Stromal cell of bone marrow (primary cell): ENCODE measurements around the gene STARD10.
"Not testable (repeated sequence)": the region's sequence is repeated elsewhere in the genome, so short reads cannot be mapped to it uniquely, and the experiment has no call there.

Experiments
- DNase-seq: peaks from one replicate; pipeline ENCODE4 v3.0.0-alpha.2; 2012; ENCODE audit warnings: low read depth

STARD10 gene

DNA sequence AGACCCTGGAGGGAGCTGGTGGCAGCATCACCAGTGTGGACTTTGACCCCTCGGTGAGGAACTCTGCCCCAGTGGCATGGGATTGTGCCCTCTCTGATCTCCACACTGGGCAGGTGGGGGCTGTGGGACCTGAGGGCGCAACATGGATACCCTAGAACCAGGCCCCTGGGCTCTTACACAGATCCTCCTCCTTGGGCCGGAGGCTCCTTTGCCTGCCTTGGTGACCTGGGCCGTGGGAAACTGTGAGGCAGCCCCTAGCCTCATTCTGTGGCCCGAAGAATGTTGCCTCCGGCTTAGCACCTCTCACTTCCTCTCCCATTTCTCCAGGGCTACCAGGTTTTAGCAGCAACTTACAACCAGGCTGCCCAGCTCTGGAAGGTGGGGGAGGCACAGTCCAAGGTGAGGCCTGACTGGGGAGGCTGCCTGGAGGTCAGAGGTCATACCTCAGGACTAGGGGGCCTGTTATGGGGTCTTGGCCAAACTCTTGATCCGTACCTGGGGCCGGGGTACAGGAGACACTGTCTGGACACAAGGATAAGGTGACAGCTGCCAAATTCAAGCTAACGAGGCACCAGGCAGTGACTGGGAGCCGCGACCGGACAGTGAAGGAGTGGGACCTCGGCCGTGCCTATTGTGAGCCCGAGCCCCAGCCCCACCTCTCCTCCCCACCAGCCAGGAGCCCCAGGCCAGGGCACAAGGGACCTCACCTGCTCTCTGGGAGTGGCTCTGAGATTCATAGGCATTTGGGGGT, 32.5 kb upstream of the STARD10 start:
- DNase-seq, result no peak

DNA sequence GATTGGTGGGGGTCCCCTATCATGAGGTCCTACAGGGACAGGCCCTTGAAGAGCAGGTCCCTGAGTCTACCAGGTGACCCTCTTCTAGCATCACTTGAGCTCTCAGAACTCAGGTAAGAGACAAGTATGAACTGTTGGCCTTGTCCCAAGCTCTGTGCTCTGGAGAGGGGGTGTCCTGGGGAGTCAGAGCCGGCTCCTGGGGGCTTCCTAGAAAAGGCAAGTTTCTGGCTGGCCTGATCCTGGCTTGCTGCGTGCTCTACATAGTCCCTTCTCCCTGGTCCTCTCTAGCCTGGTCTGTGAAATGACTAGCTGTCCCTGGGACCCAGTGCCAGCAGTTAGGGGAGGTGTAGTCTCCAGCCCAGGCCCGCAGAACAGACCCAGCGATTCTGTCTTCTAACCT, 31.8 kb upstream of the STARD10 start:
- no peak for DNase-seq

DNA sequence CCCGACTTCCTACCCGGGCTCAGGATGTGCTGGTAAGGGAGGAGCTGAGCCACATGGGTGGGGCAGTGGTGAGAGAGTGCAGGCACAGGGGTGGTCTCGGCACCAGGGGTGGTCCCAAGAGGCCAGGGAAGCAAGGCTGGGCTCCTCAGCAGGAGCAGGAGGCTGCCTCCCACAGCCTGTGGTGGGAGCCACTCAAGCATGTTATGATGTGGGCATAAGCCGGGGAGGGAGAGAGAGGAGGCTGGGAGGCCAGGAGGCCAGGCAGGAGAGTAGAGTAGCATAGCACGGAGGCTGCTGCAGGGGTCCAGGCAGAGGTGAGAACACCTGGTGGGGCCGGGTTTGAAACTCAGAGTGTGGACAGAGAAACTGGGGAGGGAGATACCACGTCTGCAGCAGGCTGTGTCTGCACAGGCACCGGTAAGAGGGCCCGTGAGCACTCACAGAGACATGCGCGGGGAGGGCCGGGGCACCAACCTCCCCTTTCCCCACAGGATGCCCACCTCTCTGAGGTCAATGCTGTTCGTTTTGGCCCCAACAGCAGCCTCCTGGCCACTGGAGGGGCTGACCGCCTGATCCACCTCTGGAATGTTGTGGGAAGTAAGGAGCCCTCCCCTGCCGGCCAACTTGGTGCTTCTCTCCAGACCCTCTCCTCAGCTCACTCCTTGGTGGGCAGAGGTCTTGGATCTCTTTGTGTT, 31.1 kb upstream of the STARD10 start:
- no peak for DNase-seq

DNA sequence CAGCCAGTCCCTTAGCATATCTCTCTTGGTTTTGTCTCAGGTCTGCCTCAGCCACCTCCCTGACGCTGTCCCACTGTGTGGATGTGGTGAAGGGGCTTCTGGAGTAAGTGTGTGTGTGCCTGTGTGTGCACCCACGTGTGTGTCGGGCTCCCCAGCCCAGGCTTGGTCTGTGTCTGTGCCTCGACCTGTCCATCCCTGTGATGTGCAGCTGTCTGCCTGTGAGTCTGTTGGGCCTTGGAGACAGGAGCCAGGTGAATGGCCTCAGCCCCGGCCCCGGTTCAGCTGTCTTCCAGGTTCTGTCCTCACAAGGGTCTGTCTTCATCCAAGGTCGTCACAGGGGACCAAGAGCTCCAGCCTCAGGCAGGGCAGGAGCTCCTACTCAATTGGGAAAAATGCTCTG, 30.2 kb upstream of the STARD10 start:
- DNase-seq, result no peak

DNA sequence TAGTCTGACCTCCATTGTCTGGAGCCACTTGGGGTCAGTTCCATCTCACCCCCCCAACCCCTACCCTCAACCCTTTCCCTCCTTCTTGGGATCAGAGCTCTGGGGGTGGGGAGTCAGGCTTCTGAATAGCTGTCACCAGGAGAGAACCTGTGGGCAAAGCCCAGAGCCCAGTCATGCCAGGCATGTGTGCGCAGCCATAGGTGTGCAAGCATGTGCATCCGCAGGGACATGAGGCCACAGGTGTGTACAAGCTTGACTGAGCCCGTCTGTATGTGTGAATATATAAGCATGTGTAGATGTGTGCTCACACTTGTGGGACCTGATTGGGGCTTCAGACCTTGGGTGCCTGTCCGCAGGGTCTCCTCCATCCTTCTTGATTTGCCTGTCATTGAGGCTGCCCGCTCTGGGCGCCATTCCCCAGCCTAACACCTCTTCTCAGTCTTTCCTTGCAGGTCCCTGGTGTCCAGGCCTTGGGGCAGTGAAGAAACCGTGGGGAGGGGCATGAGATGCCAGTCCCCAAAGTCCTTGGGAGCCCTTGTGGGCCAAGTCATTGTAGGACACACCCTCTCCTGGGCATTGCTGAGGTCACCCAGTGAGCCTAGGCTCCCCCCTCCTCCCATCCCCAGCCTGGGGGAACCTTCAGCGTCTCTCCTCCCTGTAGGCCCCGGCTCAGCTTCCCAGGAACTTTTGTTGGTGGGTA, 29.4 kb upstream of the STARD10 start:
- DNase-seq, result no peak

GRCh38 chr11:72821920-72822799, 28.3 kb upstream of the STARD10 start:
- DNase-seq, result no peak

- no peak for DNase-seq
Measured at GRCh38 chr11:72821221-72821919, 27.5 kb upstream of the STARD10 start.

- no peak for DNase-seq
Measured at GRCh38 chr11:72820439-72821139, 26.7 kb upstream of the STARD10 start.

- no peak for DNase-seq
Measured at GRCh38 chr11:72818971-72819370, 25.1 kb upstream of the STARD10 start.

- no peak for DNase-seq
Measured at GRCh38 chr11:72817966-72818365, 24.1 kb upstream of the STARD10 start.

GRCh38 chr11:72816404-72816990, 22.6 kb upstream of the STARD10 start:
- no peak for DNase-seq

- DNase-seq, result no peak
Measured at GRCh38 chr11:72815110-72815618, 21.3 kb upstream of the STARD10 start.

GRCh38 chr11:72814286-72815109, 20.7 kb upstream of the STARD10 start, which contains the start of gene ATG16L2:
Gene ATG16L2, plus strand, starts transcription at chr11:72814411. Its CDS starts 35 bp downstream, at chr11:72814446.
- peak; percentile 74 for DNase-seq

DNA sequence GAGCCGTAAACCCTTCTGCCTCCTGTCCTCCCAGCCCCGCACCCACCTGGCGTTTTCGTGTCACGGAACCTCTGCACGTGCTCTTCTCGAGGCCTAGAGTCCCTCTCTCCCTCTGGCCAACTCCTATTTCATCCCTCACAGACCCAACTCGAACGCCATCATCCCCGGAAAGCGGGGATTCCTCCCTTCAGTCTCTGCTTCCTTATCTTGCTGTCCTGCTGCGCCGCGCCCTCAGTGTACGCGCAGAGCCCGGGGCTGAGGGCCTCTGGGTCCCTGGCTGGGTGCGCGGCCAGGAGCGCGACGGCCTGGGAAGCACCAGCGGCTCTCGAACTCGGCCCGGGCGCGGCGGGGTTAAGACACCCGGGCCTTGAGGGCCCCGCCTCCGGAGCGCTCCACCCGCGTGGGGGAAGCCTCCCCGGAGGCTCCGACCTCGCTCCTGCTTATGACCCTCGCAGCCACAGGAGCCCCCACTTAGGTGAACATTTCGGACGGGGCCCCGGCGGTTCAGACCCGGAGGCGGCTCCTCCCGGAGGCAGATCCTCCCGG, 20.0 kb upstream of the STARD10 start:
- DNase-seq, result peak; percentile 54

- DNase-seq, result no peak
Measured at GRCh38 chr11:72812967-72813739, 19.3 kb upstream of the STARD10 start.

- no peak for DNase-seq
Measured at GRCh38 chr11:72812604-72812966, 18.7 kb upstream of the STARD10 start.

- not testable (repeated sequence) for DNase-seq
Measured at GRCh38 chr11:72811686-72812085, 17.8 kb upstream of the STARD10 start.

GRCh38 chr11:72808331-72808798, 14.5 kb upstream of the STARD10 start:
- no peak for DNase-seq
